GM19035 (cell line): ENCODE results near the gene RPL28.
"Not testable (repeated sequence)": the region's sequence is repeated elsewhere in the genome, so short reads cannot be mapped to it uniquely, and the experiment has no call there.

Source experiments
- ATAC-seq: cut with Tn5 transposase; IDR thresholded peaks from one replicate; pipeline ENCODE4 v1.9.1; 2021; ENCODE audit not compliant: unreplicated experiment

Gene RPL28

GRCh38 chr19:55391191-55391670 is 5.5 kb downstream of the RPL28 start:
- no peak for ATAC-seq

- no peak for ATAC-seq
These were observed 6.2 kb downstream of the RPL28 start for GRCh38 chr19:55391702-55392615.

- ATAC-seq = no peak
These were observed 7.4 kb downstream of the RPL28 start for GRCh38 chr19:55392820-55393761.

- ATAC-seq = no peak
These were observed 12.6 kb downstream of the RPL28 start for GRCh38 chr19:55398200-55398925.

- no peak for ATAC-seq
These were observed 14.8 kb downstream of the RPL28 start for GRCh38 chr19:55400281-55401087.

GRCh38 chr19:55401390-55401789 is 15.7 kb downstream of the RPL28 start:
- ATAC-seq = not testable (repeated sequence)

- no peak for ATAC-seq
These were observed 16.8 kb downstream of the RPL28 start for GRCh38 chr19:55402509-55402908.

GRCh38 chr19:55405638-55406037 is 19.9 kb downstream of the RPL28 start:
- ATAC-seq = no peak

GRCh38 chr19:55406091-55406825 is 20.5 kb downstream of the RPL28 start:
- ATAC-seq = no peak

- ATAC-seq = no peak
These were observed 21.3 kb downstream of the RPL28 start for GRCh38 chr19:55406826-55407549.

- not testable (repeated sequence) for ATAC-seq
These were observed 21.7 kb downstream of the RPL28 start, which contains the start of gene UBE2S for GRCh38 chr19:55407550-55407799. Gene UBE2S, minus strand, starts transcription at chr19:55407788. Its CDS starts 199 bp downstream, at chr19:55407589.

- ATAC-seq = peak; percentile 78
These were observed 22.2 kb downstream of the RPL28 start for GRCh38 chr19:55407800-55408532.

- ATAC-seq = no peak
These were observed 22.8 kb downstream of the RPL28 start for GRCh38 chr19:55408533-55408872.

- ATAC-seq = not testable (repeated sequence)
These were observed 23.4 kb downstream of the RPL28 start for GRCh38 chr19:55409179-55409578.

- ATAC-seq = no peak
These were observed 24.4 kb downstream of the RPL28 start for GRCh38 chr19:55410168-55410567.

- no peak for ATAC-seq
These were observed 32.5 kb downstream of the RPL28 start for GRCh38 chr19:55418185-55418584.

- ATAC-seq = no peak
These were observed 33.4 kb downstream of the RPL28 start for GRCh38 chr19:55419103-55419502.

GRCh38 chr19:55419624-55420236 is 34.0 kb downstream of the RPL28 start:
- no peak for ATAC-seq
